IMR-90 (cell line): ENCODE measurements around the gene FUS. TPM values are rescaled to one million over a fixed set of nuclear protein-coding genes. Genes with fewer than 3 reads are reported as not detected.

Experiments
- ATAC-seq: fragments of 200-7000 bp; cut with Tn5 transposase; 2 replicates; pipeline ENCODE4 v1.9.1; 2020; ENCODE audit warnings: low read depth, mild to moderate bottlenecking, moderate library complexity
- BruUV-seq: library from RNA; stranded (reverse); fragments of 400-500 nt; replicated peaks from 2 replicates; lab custom pipeline; 2021; lab: Mats Ljungman, UMichigan
- CTCF ChIA-PET: fragments of 300-600 bp; formaldehyde crosslinking; extraction: SDS; loops from one replicate; lab custom pipeline; 2021; ENCODE audit warnings: antibody characterized with exemption; lab: Yijun Ruan, JAX
- POLR2A ChIA-PET: fragments of 300-600 bp; sonication (Branson Sonifier 250); formaldehyde crosslinking; loops from one replicate; lab custom pipeline; 2022; ENCODE audit warnings: antibody characterized with exemption; ENCODE audit not compliant: unreplicated experiment; lab: Charles Lee
- DNase-seq: peaks from one replicate; pipeline ENCODE4 v3.0.0; 2013
- H2AFZ ChIP-seq: replicated peaks from 2 replicates; pipeline ENCODE3; 2013; ENCODE audit warnings: low read length, mild to moderate bottlenecking; ENCODE audit not compliant: poor library complexity
- H2AK5ac ChIP-seq: 2 replicates; pipeline ENCODE4 v1.6.1; 2013; ENCODE audit warnings: low read depth, low read length, inconsistent platforms
- H2AK9ac ChIP-seq: replicated peaks from 2 replicates; pipeline ENCODE3; 2013; ENCODE audit warnings: mild to moderate bottlenecking, low read depth, low read length, moderate library complexity; ENCODE audit not compliant: poor library complexity
- H2BK120ac ChIP-seq: 2 replicates; pipeline ENCODE4 v1.6.1; 2013; ENCODE audit warnings: low read depth, low read length, inconsistent platforms
- H2BK15ac ChIP-seq: 3 replicates; pipeline ENCODE4 v1.6.1; 2013; ENCODE audit warnings: low read depth, low read length, inconsistent platforms
- H2BK20ac ChIP-seq: 2 replicates; pipeline ENCODE4 v1.6.1; 2013; ENCODE audit warnings: low read depth, mild to moderate bottlenecking, inconsistent platforms, low read length, moderate library complexity
- H2BK5ac ChIP-seq: 2 replicates; pipeline ENCODE4 v1.6.1; 2013; ENCODE audit warnings: mild to moderate bottlenecking, low read depth, low read length, inconsistent platforms; ENCODE audit not compliant: poor library complexity, severe bottlenecking
- H3K14ac ChIP-seq: replicated peaks from 2 replicates; pipeline ENCODE4 v1.6.1; 2013; ENCODE audit warnings: low read depth, low read length, inconsistent platforms
- H3K18ac ChIP-seq: 2 replicates; pipeline ENCODE4 v1.6.1; 2013; ENCODE audit warnings: low read depth, low read length, control low read depth
- H3K23ac ChIP-seq: 2 replicates; pipeline ENCODE4 v1.6.1; 2013; ENCODE audit warnings: low read depth, low read length, inconsistent platforms
- H3K27ac ChIP-seq: 2 replicates; pipeline ENCODE4 v1.5.1; 2013; ENCODE audit warnings: mild to moderate bottlenecking, control low read depth, low read length; ENCODE audit not compliant: insufficient read depth
- H3K27me3 ChIP-seq: 2 replicates; pipeline ENCODE4 v1.6.1; 2013; ENCODE audit warnings: low read length; ENCODE audit not compliant: control insufficient read depth, insufficient read depth
- H3K36me3 ChIP-seq: 2 replicates; pipeline ENCODE4 v1.6.1; 2013; ENCODE audit warnings: low read length, mixed read lengths; ENCODE audit not compliant: control insufficient read depth, insufficient read depth
- H3K4ac ChIP-seq: 2 replicates; pipeline ENCODE4 v1.6.1; 2013; ENCODE audit warnings: low read depth, low read length, inconsistent platforms
- H3K4me1 ChIP-seq: 2 replicates; pipeline ENCODE4 v1.6.1; 2013; ENCODE audit warnings: low read length, mixed read lengths; ENCODE audit not compliant: control insufficient read depth, insufficient read depth
- H3K4me2 ChIP-seq: 2 replicates; pipeline ENCODE4 v1.6.1; 2013; ENCODE audit warnings: low read depth, mild to moderate bottlenecking, control low read depth, low read length, moderate library complexity
- H3K4me3 ChIP-seq: 2 replicates; pipeline ENCODE4 v1.5.1; 2013; ENCODE audit warnings: low read depth, mild to moderate bottlenecking, control low read depth, low read length, moderate library complexity; ENCODE audit not compliant: insufficient read depth
- H3K56ac ChIP-seq: 2 replicates; pipeline ENCODE4 v1.6.1; 2013; ENCODE audit warnings: low read length, inconsistent platforms; ENCODE audit not compliant: insufficient read depth; ENCODE audit errors: extremely low read depth
- H3K79me1 ChIP-seq, 2 experiments: 2 replicates each; pipeline ENCODE4 v1.6.1; 2013; ENCODE audit warnings: low read length in 2 of 2, inconsistent platforms in 1 of 2, low read depth in 1 of 2
- H3K9ac ChIP-seq: 2 replicates; pipeline ENCODE4 v1.6.1; 2013; ENCODE audit warnings: low read depth, low read length, control low read depth
- H3K9me1 ChIP-seq: 2 replicates; pipeline ENCODE4 v1.6.1; 2013; ENCODE audit warnings: low read length, inconsistent platforms; ENCODE audit not compliant: insufficient read depth
- H3K9me3 ChIP-seq: 2 replicates; pipeline ENCODE4 v1.6.1; 2013; ENCODE audit warnings: low read length; ENCODE audit not compliant: control insufficient read depth, insufficient read depth
- H4K20me1 ChIP-seq: 2 replicates; pipeline ENCODE4 v1.6.1; 2013; ENCODE audit warnings: low read length, inconsistent platforms; ENCODE audit not compliant: insufficient read depth
- H4K5ac ChIP-seq: 2 replicates; pipeline ENCODE4 v1.6.1; 2013; ENCODE audit warnings: mild to moderate bottlenecking, low read depth, low read length, control low read depth
- H4K8ac ChIP-seq, 2 experiments: 2 replicates each; pipeline ENCODE4 v1.6.1; 2013; ENCODE audit warnings: low read depth in 2 of 2, low read length in 2 of 2, control low read depth in 1 of 2, inconsistent platforms in 1 of 2
- H4K91ac ChIP-seq: 2 replicates; pipeline ENCODE4 v1.6.1; 2013; ENCODE audit warnings: low read depth, low read length, inconsistent platforms; ENCODE audit not compliant: insufficient read depth
- BHLHE40 ChIP-seq: fragments of 150-350 bp; IDR thresholded peaks from 2 replicates; pipeline ENCODE4 v1.6.1; 2016; ENCODE audit warnings: mild to moderate bottlenecking, low read depth, low read length
- FOS ChIP-seq: fragments of 150-350 bp; IDR thresholded peaks from 2 replicates; pipeline ENCODE4 v1.6.1; 2016; ENCODE audit warnings: low read depth, low read length
- MAFK ChIP-seq: IDR thresholded peaks from 2 replicates; pipeline ENCODE4 v1.6.1; 2012; ENCODE audit warnings: low read depth, low read length, improper control_type of control experiment
- RCOR1 ChIP-seq: IDR thresholded peaks from 2 replicates; pipeline ENCODE4 v1.6.1; 2012; ENCODE audit warnings: mild to moderate bottlenecking, low read length, improper control_type of control experiment; ENCODE audit not compliant: insufficient replicate concordance
- SMC3 ChIP-seq: fragments of 150-350 bp; IDR thresholded peaks from 2 replicates; pipeline ENCODE4 v1.6.1; 2016; ENCODE audit warnings: low read depth, mild to moderate bottlenecking, antibody characterized with exemption, low read length, moderate library complexity
- WGBS, 2 experiments: methylation state at CpG; one replicate each; pipeline versions ENCODE4 v1.1.5 to v1.1.7; 2013; ENCODE audit warnings: missing lambda C conversion rate in 2 of 2; ENCODE audit not compliant: insufficient read length in 1 of 2; ENCODE audit errors: extremely low coverage in 2 of 2; 5-methylcytosine and 5-hydroxymethylcytosine counted together
- dilution Hi-C: fragments of 300-500 bp; cut with HindIII; formaldehyde crosslinking; loops from one replicate; pipeline ENCODE4 v1.14.3; 2018; ENCODE audit warnings: low sequenced_read_pairs; ENCODE audit not compliant: unreplicated experiment
- in situ Hi-C: fragments of 300-500 bp; cut with MboI; formaldehyde crosslinking; loops from 3 replicates; pipeline ENCODE4 v1.14.3; 2019; ENCODE audit warnings: low sequenced_read_pairs, inconsistent platforms, mixed read lengths
- intact Hi-C: fragments of 100-400 bp; cut with micrococcal nuclease; formaldehyde crosslinking; loops from 2 replicates; pipeline ENCODE4 v1.10.0; 2022
- polyA plus RNA-seq, 3 experiments: library from polyadenylated mRNA; depleted of rRNA; stranded (reverse); fragments of >200 nt; gene quantifications; 2 replicates each; pipeline ENCODE4 v1.2.3, GENCODE V29; 2012; ENCODE audit warnings: low replicate concordance in 1 of 3
- total RNA-seq: library from RNA; depleted of rRNA; stranded (reverse); fragments of >200 nt; gene quantifications from 2 replicates; pipeline ENCODE4 v1.2.3, GENCODE V29; 2012
- TF ChIP-seq, protein P1 (sequence below): conservative IDR thresholded peaks from 2 replicates; pipeline ENCODE4 v1.5.1; 2012; ENCODE audit warnings: mild to moderate bottlenecking, low read depth, low read length, improper control_type of control experiment
- TF ChIP-seq, protein P2 (sequence below): fragments of 150-350 bp; IDR thresholded peaks from 2 replicates; pipeline ENCODE4 v1.6.1; 2016; ENCODE audit warnings: low read depth, mild to moderate bottlenecking, low read length, moderate library complexity, borderline replicate concordance

Gene FUS
- total and polyA plus RNA-seq, 2 of the 4 experiments (the other 2 are of a cell fraction), result 42.8 to 340 TPM

DNA sequence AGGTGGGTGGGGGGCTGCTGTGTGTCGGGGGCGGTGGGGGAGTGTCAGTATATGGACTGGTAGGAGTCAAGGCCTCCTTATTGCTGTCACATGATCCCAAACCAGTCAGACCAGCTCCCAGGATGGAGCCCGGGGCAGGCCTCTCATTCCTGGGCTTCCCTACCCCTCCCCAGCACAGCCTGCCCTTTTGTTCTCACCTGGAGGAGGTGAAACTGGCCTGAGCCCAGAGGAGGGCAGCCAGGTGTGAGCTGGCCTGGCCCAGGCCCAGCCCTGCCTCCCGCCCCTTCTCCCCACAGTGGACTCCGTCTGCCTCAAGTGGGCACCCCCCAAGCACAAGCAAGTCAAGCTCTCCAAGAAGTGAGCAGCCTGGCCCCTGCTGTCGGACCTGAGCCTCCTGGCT lies 49.0 kb upstream of the FUS start:
- H3K4me2 ChIP-seq, result no peak overlapping the region
- no peak overlapping the region for H2BK15ac ChIP-seq
- no peak overlapping the region for H2BK5ac ChIP-seq
- H3K4me3 ChIP-seq, result no peak overlapping the region
- no peak overlapping the region for H2AFZ ChIP-seq
- H4K8ac ChIP-seq, result no peak overlapping the region
- BruUV-seq, result no TSS peak
- no peak overlapping the region for H3K56ac ChIP-seq
- H3K4me1 ChIP-seq, result 0 out of 2 replicates have a peak, but pooled peaks cover 3% of the 10 kb centered on the region
- intact Hi-C loops (no loop called here), in situ Hi-C loops (no loop called here), dilution Hi-C loops (no loop called here)
- no peak overlapping the region for H2AK9ac ChIP-seq
- no peak overlapping the region for H2AK5ac ChIP-seq
- DNase-seq (no peak), ATAC-seq (no peak)
- no peak overlapping the region for H4K5ac ChIP-seq
- WGBS, 2 experiments, result no CpG with 5 or more reads among the region's 6 CpGs
- no peak overlapping the region for H2BK20ac ChIP-seq
- no peak overlapping the region for H3K18ac ChIP-seq
- H4K20me1 ChIP-seq, result no peaks in the 10 kb centered on the region
- TF ChIP-seq, protein P1, sequence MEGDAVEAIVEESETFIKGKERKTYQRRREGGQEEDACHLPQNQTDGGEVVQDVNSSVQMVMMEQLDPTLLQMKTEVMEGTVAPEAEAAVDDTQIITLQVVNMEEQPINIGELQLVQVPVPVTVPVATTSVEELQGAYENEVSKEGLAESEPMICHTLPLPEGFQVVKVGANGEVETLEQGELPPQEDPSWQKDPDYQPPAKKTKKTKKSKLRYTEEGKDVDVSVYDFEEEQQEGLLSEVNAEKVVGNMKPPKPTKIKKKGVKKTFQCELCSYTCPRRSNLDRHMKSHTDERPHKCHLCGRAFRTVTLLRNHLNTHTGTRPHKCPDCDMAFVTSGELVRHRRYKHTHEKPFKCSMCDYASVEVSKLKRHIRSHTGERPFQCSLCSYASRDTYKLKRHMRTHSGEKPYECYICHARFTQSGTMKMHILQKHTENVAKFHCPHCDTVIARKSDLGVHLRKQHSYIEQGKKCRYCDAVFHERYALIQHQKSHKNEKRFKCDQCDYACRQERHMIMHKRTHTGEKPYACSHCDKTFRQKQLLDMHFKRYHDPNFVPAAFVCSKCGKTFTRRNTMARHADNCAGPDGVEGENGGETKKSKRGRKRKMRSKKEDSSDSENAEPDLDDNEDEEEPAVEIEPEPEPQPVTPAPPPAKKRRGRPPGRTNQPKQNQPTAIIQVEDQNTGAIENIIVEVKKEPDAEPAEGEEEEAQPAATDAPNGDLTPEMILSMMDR, result no peak
- TF ChIP-seq MAFK (no peak), BHLHE40 (no peak), RCOR1 (no peak), FOS (no peak), SMC3 (no peak)
- TF ChIP-seq, protein P2, sequence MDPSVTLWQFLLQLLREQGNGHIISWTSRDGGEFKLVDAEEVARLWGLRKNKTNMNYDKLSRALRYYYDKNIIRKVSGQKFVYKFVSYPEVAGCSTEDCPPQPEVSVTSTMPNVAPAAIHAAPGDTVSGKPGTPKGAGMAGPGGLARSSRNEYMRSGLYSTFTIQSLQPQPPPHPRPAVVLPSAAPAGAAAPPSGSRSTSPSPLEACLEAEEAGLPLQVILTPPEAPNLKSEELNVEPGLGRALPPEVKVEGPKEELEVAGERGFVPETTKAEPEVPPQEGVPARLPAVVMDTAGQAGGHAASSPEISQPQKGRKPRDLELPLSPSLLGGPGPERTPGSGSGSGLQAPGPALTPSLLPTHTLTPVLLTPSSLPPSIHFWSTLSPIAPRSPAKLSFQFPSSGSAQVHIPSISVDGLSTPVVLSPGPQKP, result no peak
- H3K9me1 ChIP-seq, result peaks cover 3% of the 10 kb centered on the region
- no peak overlapping the region for H3K9ac ChIP-seq
- H3K36me3 ChIP-seq, result peaks cover 36% of the 10 kb centered on the region
- no peak overlapping the region for H3K4ac ChIP-seq
- no peak overlapping the region for H3K23ac ChIP-seq
- no peaks in the 10 kb centered on the region for H3K9me3 ChIP-seq
- H3K27me3 ChIP-seq, result no peaks in the 10 kb centered on the region; the same call in 1 of the 2 replicates
- H3K79me1 ChIP-seq, result no peaks in the 10 kb centered on the region
- ChIA-PET POLR2A (no interaction called here), CTCF (no interaction called here)
- no peak overlapping the region for H4K91ac ChIP-seq
- H2BK120ac ChIP-seq, result no peak overlapping the region
- H3K27ac ChIP-seq, result no peak overlapping the region
- H3K14ac ChIP-seq, result no peak overlapping the region
